GM12878 (cell line): Measurements from ENCODE around the gene PTPRM. TPM values are rescaled to one million over a fixed set of nuclear protein-coding genes. Genes with fewer than 3 reads are reported as not detected.

Experiments
- ATAC-seq: fragments of 200-7000 bp; cut with Tn5 transposase; 3 replicates; pipeline ENCODE4 v1.9.1; 2020; ENCODE audit warnings: mild to moderate bottlenecking, moderate library complexity
- BruUV-seq: library from RNA; stranded (reverse); fragments of 400-500 nt; replicated peaks from 2 replicates; lab custom pipeline; 2021; lab: Mats Ljungman, UMichigan
- CTCF ChIA-PET: fragments of 300-600 bp; sonication (Branson Sonifier 250); formaldehyde crosslinking; extraction: SDS; loops from one replicate; lab custom pipeline; 2021; ENCODE audit warnings: inconsistent platforms; lab: Yijun Ruan, JAX
- POLR2A ChIA-PET: fragments of 350-600 bp; formaldehyde crosslinking; extraction: SDS; loops from one replicate; lab custom pipeline; 2021; ENCODE audit warnings: inconsistent platforms; lab: Charles Lee
- RAD21 ChIA-PET: fragments of 300-600 bp; sonication (Branson Sonifier 250); formaldehyde crosslinking; loops from one replicate; lab custom pipeline; 2023; ENCODE audit warnings: antibody characterized with exemption; ENCODE audit not compliant: unreplicated experiment; lab: Charles Lee
- SMC1A ChIA-PET: fragments of 300-600 bp; sonication (Branson Sonifier 250); formaldehyde crosslinking; loops from one replicate; lab custom pipeline; 2023; ENCODE audit not compliant: unreplicated experiment, uncharacterized antibody; lab: Charles Lee
- DNase-seq: peaks from one replicate; pipeline ENCODE4 v3.0.0-alpha.2; 2011; ENCODE audit warnings: low read depth, low spot score
- FAIRE-seq: peaks from 3 replicates; lab custom pipeline; 2011; peaks lifted over from hg19 to GRCh38; lab: Jason Lieb, UNC
- H2AFZ ChIP-seq: 2 replicates; pipeline ENCODE4 v1.6.0; 2011; ENCODE audit warnings: low read depth, low read length, control low read depth; ENCODE audit not compliant: control insufficient read depth
- H3K27ac ChIP-seq: 2 replicates; pipeline ENCODE4 v1.5.1; 2011; ENCODE audit warnings: control low read depth; ENCODE audit not compliant: control insufficient read depth, insufficient read depth
- H3K27me3 ChIP-seq, 2 experiments: replicated peaks in 1 of 2; 2 replicates each; pipeline versions ENCODE4 v1.6.0 to v1.6.1; 2011; ENCODE audit warnings: low read length in 1 of 2; ENCODE audit not compliant: control insufficient read depth in 2 of 2, insufficient read depth in 2 of 2
- H3K36me3 ChIP-seq, 2 experiments: 2 replicates each; pipeline ENCODE4 v1.5.1; 2011; ENCODE audit warnings: low read length in 1 of 2; ENCODE audit not compliant: control insufficient read depth in 2 of 2, insufficient read depth in 2 of 2
- H3K4me1 ChIP-seq: 2 replicates; pipeline ENCODE4 v1.6.1; 2011; ENCODE audit warnings: mild to moderate bottlenecking, low read length, moderate library complexity, mixed read lengths; ENCODE audit not compliant: control insufficient read depth, insufficient read depth
- H3K4me2 ChIP-seq: 2 replicates; pipeline ENCODE4 v1.6.0; 2011; ENCODE audit warnings: control low read depth; ENCODE audit not compliant: control insufficient read depth, insufficient read depth
- H3K4me3 ChIP-seq: fragments of 200-600 bp; sonication (generic); 2 replicates; pipeline ENCODE4 v1.5.1; 2016
- H3K79me2 ChIP-seq: 2 replicates; pipeline ENCODE4 v1.6.0; 2011; ENCODE audit warnings: low read length; ENCODE audit not compliant: control insufficient read depth, insufficient read depth
- H3K9ac ChIP-seq: 2 replicates; pipeline ENCODE4 v1.8.0; 2011; ENCODE audit warnings: low read length, control low read depth, mixed read lengths; ENCODE audit not compliant: control insufficient read depth, insufficient read depth
- H3K9me3 ChIP-seq: replicated peaks from 3 replicates; pipeline ENCODE4 v1.5.1; 2011; ENCODE audit warnings: mild to moderate bottlenecking, low read length; ENCODE audit not compliant: control insufficient read depth, insufficient read depth
- H4K20me1 ChIP-seq: 2 replicates; pipeline ENCODE4 v1.6.0; 2011; ENCODE audit not compliant: control insufficient read depth, insufficient read depth
- ELK1 ChIP-seq: IDR thresholded peaks from 2 replicates; pipeline ENCODE4 v1.6.1; 2012; ENCODE audit warnings: low read depth, low read length, improper control_type of control experiment
- HDAC6 ChIP-seq: fragments of 200-600 bp; sonication (generic); IDR thresholded peaks from one replicate; pipeline ENCODE4 v1.8.0; 2017; ENCODE audit warnings: antibody characterized with exemption; ENCODE audit not compliant: unreplicated experiment
- IRF4 ChIP-seq: IDR thresholded peaks from 2 replicates; pipeline ENCODE4 v1.6.1; 2011; ENCODE audit warnings: low read depth, low read length
- LARP7 ChIP-seq: fragments of 450-650 bp; IDR thresholded peaks from 2 replicates; pipeline ENCODE4 v1.6.1; 2017; ENCODE audit warnings: mild to moderate bottlenecking
- MEF2A ChIP-seq: IDR thresholded peaks from 2 replicates; pipeline ENCODE4 v1.6.1; 2011; ENCODE audit warnings: low read depth, mild to moderate bottlenecking, low read length, moderate library complexity; ENCODE audit not compliant: insufficient read depth
- MYB ChIP-seq: fragments of 150-350 bp; IDR thresholded peaks from 2 replicates; pipeline ENCODE4 v1.6.1; 2014; ENCODE audit warnings: mild to moderate bottlenecking, low read depth, low read length, borderline replicate concordance
- NFIC ChIP-seq: IDR thresholded peaks from 2 replicates; pipeline ENCODE4 v1.6.1; 2012; ENCODE audit warnings: low read depth, mild to moderate bottlenecking, inconsistent platforms, low read length, moderate library complexity
- RFX5 ChIP-seq: IDR thresholded peaks from 2 replicates; pipeline ENCODE4 v1.6.1; 2011; ENCODE audit warnings: low read depth, low read length, improper control_type of control experiment
- SMAD1 ChIP-seq: fragments of 450-650 bp; IDR thresholded peaks from 2 replicates; pipeline ENCODE4 v1.6.1; 2018; ENCODE audit warnings: mild to moderate bottlenecking, low read depth; ENCODE audit not compliant: partially characterized antibody
- SMAD5 ChIP-seq: IDR thresholded peaks from 2 replicates; pipeline ENCODE4 v1.6.1; 2016; ENCODE audit warnings: antibody characterized with exemption, low read depth
- SREBF2 ChIP-seq: IDR thresholded peaks from 2 replicates; pipeline ENCODE4 v1.6.1; 2012; ENCODE audit warnings: mild to moderate bottlenecking, low read length
- SUZ12 ChIP-seq: fragments of 200-600 bp; sonication (generic); IDR thresholded peaks from one replicate; pipeline ENCODE4 v1.6.1; 2018; ENCODE audit warnings: antibody characterized with exemption, mild to moderate bottlenecking; ENCODE audit not compliant: unreplicated experiment
- TCF3 ChIP-seq: IDR thresholded peaks from 2 replicates; pipeline ENCODE4 v1.6.1; 2012; ENCODE audit warnings: low read depth, mild to moderate bottlenecking, low read length, borderline replicate concordance; ENCODE audit not compliant: insufficient read depth
- ZBED1 ChIP-seq: IDR thresholded peaks from 2 replicates; pipeline ENCODE4 v1.6.1; 2016; ENCODE audit warnings: borderline replicate concordance
- ZNF622 ChIP-seq: fragments of 450-650 bp; IDR thresholded peaks from 2 replicates; pipeline ENCODE4 v1.6.1; 2017; ENCODE audit warnings: mild to moderate bottlenecking, inconsistent platforms
- WGBS: methylation state at CpG from one replicate; pipeline ENCODE4 v1.1.6; 2016; ENCODE audit warnings: low lambda C conversion rate; ENCODE audit not compliant: insufficient replicate concordance, insufficient coverage; ENCODE audit errors: missing lambda C conversion rate; 5-methylcytosine and 5-hydroxymethylcytosine counted together
- in situ Hi-C: fragments of 300-500 bp; cut with MboI; formaldehyde crosslinking; loops from 9 replicates; pipeline ENCODE4 v1.14.3; 2018; ENCODE audit warnings: mixed read lengths
- intact Hi-C: fragments of 100-400 bp; cut with micrococcal nuclease; formaldehyde crosslinking; loops from one replicate; pipeline ENCODE4 v1.14.2; 2022; ENCODE audit not compliant: unreplicated experiment
- polyA plus RNA-seq, 11 experiments: library from polyadenylated mRNA; depleted of rRNA in 4 of 11; unstranded in 6 of 11; stranded (reverse) in 5 of 11; fragments of >200 nt; fragmentation: Nextera tagmentation in 4 of 11; fragmentation: Illumina TruSeq in 1 of 11; extraction: Ambion mirVana in 4 of 11; extraction: Trizol in 1 of 11; gene quantifications; 1 replicate in 1 of 11; 2 replicates in 10 of 11; pipeline versions ENCODE4 v1.2.1 to v1.2.3, GENCODE V29; 2011 to 2016; ENCODE audit warnings: inconsistent platforms in 2 of 11, missing spikeins in 2 of 11, low read depth in 1 of 11
- total RNA-seq, 4 experiments: library from RNA; depleted of rRNA in 3 of 4; stranded (reverse); fragments of >200 nt in 3 of 4; fragmentation: Illumina TruSeq in 1 of 4; extraction: Trizol in 1 of 4; gene quantifications; 2 replicates each; pipeline versions ENCODE4 v1.2.1 to v1.2.3, GENCODE V29; 2013 to 2021
- TF ChIP-seq, protein P1 (sequence below): fragments of 450-650 bp; IDR thresholded peaks from 2 replicates; pipeline ENCODE4 v1.6.1; 2018; ENCODE audit warnings: mild to moderate bottlenecking, low read depth, moderate library complexity; ENCODE audit not compliant: partially characterized antibody
- TF ChIP-seq, protein P2 (sequence below): fragments of 450-650 bp; formaldehyde crosslinking; IDR thresholded peaks from 2 replicates; pipeline ENCODE4 v1.5.0; 2022; ENCODE audit warnings: mild to moderate bottlenecking, missing genetic modification characterization
- TF ChIP-seq, protein P3 (sequence below): fragments of 150-350 bp; IDR thresholded peaks from 2 replicates; pipeline ENCODE4 v1.6.1; 2014; ENCODE audit warnings: mild to moderate bottlenecking, low read depth, low read length

The PTPRM gene
- total and polyA plus RNA-seq, 10 of the 15 experiments (the other 5 are each of a cell fraction or from before 2014, with no cell fraction given) = 0.07 to 22.6 (median 0.60) TPM

GRCh38 chr18:7722955-7723354 is 155.8 kb downstream of the PTPRM start:
- no peak overlapping the region for H2AFZ ChIP-seq
- ChIA-PET POLR2A (no interaction called here), RAD21 (no interaction called here), CTCF (no interaction called here), SMC1A (no interaction called here)
- 76% methylated on average over 3 of the region's 3 CpGs for WGBS
- no TSS peak for BruUV-seq
- intact Hi-C loops = no loop called here
- H3K27me3 ChIP-seq = no peaks in the 10 kb centered on the region
- H3K9me3 ChIP-seq = no peaks in the 10 kb centered on the region
- no peaks in the 10 kb centered on the region for H3K79me2 ChIP-seq
- FAIRE-seq = no peak
- TF ChIP-seq MEF2A (no peak), RFX5 (no peak), SMAD5 (no peak), SUZ12 (no peak), NFIC (no peak), SREBF2 (no peak), HDAC6 (no peak), IRF4 (no peak), TCF3 (no peak), LARP7 (no peak), ELK1 (no peak), SMAD1 (no peak), ZNF622 (no peak), MYB (no peak), ZBED1 (no peak)
- TF ChIP-seq, protein P1, sequence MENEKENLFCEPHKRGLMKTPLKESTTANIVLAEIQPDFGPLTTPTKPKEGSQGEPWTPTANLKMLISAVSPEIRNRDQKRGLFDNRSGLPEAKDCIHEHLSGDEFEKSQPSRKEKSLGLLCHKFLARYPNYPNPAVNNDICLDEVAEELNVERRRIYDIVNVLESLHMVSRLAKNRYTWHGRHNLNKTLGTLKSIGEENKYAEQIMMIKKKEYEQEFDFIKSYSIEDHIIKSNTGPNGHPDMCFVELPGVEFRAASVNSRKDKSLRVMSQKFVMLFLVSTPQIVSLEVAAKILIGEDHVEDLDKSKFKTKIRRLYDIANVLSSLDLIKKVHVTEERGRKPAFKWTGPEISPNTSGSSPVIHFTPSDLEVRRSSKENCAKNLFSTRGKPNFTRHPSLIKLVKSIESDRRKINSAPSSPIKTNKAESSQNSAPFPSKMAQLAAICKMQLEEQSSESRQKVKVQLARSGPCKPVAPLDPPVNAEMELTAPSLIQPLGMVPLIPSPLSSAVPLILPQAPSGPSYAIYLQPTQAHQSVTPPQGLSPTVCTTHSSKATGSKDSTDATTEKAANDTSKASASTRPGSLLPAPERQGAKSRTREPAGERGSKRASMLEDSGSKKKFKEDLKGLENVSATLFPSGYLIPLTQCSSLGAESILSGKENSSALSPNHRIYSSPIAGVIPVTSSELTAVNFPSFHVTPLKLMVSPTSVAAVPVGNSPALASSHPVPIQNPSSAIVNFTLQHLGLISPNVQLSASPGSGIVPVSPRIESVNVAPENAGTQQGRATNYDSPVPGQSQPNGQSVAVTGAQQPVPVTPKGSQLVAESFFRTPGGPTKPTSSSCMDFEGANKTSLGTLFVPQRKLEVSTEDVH = no peak
- TF ChIP-seq, protein P2, sequence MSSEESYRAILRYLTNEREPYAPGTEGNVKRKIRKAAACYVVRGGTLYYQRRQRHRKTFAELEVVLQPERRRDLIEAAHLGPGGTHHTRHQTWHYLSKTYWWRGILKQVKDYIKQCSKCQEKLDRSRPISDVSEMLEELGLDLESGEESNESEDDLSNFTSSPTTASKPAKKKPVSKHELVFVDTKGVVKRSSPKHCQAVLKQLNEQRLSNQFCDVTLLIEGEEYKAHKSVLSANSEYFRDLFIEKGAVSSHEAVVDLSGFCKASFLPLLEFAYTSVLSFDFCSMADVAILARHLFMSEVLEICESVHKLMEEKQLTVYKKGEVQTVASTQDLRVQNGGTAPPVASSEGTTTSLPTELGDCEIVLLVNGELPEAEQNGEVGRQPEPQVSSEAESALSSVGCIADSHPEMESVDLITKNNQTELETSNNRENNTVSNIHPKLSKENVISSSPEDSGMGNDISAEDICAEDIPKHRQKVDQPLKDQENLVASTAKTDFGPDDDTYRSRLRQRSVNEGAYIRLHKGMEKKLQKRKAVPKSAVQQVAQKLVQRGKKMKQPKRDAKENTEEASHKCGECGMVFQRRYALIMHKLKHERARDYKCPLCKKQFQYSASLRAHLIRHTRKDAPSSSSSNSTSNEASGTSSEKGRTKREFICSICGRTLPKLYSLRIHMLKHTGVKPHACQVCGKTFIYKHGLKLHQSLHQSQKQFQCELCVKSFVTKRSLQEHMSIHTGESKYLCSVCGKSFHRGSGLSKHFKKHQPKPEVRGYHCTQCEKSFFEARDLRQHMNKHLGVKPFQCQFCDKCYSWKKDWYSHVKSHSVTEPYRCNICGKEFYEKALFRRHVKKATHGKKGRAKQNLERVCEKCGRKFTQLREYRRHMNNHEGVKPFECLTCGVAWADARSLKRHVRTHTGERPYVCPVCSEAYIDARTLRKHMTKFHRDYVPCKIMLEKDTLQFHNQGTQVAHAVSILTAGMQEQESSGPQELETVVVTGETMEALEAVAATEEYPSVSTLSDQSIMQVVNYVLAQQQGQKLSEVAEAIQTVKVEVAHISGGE = no peak
- TF ChIP-seq, protein P3, sequence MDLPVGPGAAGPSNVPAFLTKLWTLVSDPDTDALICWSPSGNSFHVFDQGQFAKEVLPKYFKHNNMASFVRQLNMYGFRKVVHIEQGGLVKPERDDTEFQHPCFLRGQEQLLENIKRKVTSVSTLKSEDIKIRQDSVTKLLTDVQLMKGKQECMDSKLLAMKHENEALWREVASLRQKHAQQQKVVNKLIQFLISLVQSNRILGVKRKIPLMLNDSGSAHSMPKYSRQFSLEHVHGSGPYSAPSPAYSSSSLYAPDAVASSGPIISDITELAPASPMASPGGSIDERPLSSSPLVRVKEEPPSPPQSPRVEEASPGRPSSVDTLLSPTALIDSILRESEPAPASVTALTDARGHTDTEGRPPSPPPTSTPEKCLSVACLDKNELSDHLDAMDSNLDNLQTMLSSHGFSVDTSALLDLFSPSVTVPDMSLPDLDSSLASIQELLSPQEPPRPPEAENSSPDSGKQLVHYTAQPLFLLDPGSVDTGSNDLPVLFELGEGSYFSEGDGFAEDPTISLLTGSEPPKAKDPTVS = no peak
- ATAC-seq = no peak
- H4K20me1 ChIP-seq = no peaks in the 10 kb centered on the region
- no peak overlapping the region for H3K4me3 ChIP-seq
- no peak overlapping the region for H3K9ac ChIP-seq
- no peaks in the 10 kb centered on the region for H3K36me3 ChIP-seq
- H3K4me1 ChIP-seq = no peaks in the 10 kb centered on the region
- H3K4me2 ChIP-seq = no peak overlapping the region
- no peak for DNase-seq
- in situ Hi-C loops = no loop called here
- no peak overlapping the region for H3K27ac ChIP-seq
